Stomach smooth muscle (tissue), 2 donors: Measurements from ENCODE around the gene RBP7.

Experiments
- H3K27ac ChIP-seq: one replicate; pipeline ENCODE4 v1.7.0; 2013; ENCODE audit warnings: mild to moderate bottlenecking, low read length, inconsistent platforms
- H3K27me3 ChIP-seq, 2 donors: one replicate each; pipeline ENCODE4 v1.7.0; 2013; ENCODE audit warnings: low read length in 2 of 2; ENCODE audit not compliant: insufficient read depth in 2 of 2, control insufficient read depth in 1 of 2
- H3K36me3 ChIP-seq, 2 donors: one replicate each; pipeline ENCODE4 v1.7.0; 2013; ENCODE audit warnings: low read length in 2 of 2; ENCODE audit not compliant: control insufficient read depth in 2 of 2, insufficient read depth in 2 of 2
- H3K4me1 ChIP-seq: one replicate; pipeline ENCODE4 v1.7.0; 2013; ENCODE audit warnings: low read length; ENCODE audit not compliant: control insufficient read depth, insufficient read depth
- H3K4me3 ChIP-seq, 2 donors: one replicate each; pipeline ENCODE4 v1.7.0; 2013; ENCODE audit warnings: low read length in 2 of 2
- H3K9ac ChIP-seq, 2 donors: one replicate each; pipeline ENCODE4 v1.7.0; 2013; ENCODE audit warnings: low read length in 2 of 2, mild to moderate bottlenecking in 1 of 2
- H3K9me3 ChIP-seq, 2 donors: one replicate each; pipeline ENCODE4 v1.7.0; 2013; ENCODE audit warnings: low read length in 2 of 2; ENCODE audit not compliant: control insufficient read depth in 2 of 2
- donor health status: healthy.
- donor health status: Pancreatic carcinoma.

The RBP7 gene

DNA sequence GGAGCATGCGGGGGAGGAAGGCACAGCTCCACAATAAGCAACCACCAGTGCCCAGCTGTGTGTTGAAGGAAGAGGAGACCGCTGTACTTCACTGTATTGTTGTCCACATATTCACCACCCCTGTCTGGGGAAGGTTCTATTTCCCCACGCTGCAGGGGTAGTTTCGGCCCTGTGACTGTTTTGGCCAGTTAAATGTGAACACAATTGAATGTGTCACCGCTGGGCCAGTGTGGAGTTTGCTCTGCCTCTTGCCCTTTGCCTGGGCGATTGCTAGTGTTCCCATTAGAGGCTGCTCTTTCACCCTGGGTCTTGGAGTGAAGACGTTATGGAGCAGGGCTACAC, 68.3 kb downstream of the RBP7 start:
- H3K27ac ChIP-seq = no peak overlapping the region
- H3K4me3 ChIP-seq = no peak overlapping the region
- H3K36me3 ChIP-seq = no peaks in the 10 kb centered on the region
- H3K9me3 ChIP-seq = no peaks in the 10 kb centered on the region
- peaks cover 16% of the 10 kb centered on the region for H3K4me1 ChIP-seq
- H3K9ac ChIP-seq = no peak overlapping the region
- no peaks in the 10 kb centered on the region for H3K27me3 ChIP-seq
